Measurements from ENCODE around the gene OSTC. TPM values are rescaled to one million over a fixed set of nuclear protein-coding genes. Genes with fewer than 3 reads are reported as not detected.

The OSTC gene
- total RNA-seq, 1 donor from 2014 or later, result 105 TPM

GRCh38 chr4:108624263-108625056 lies 25.9 kb upstream of the OSTC start:
- H3K4me3 ChIP-seq, result no peak overlapping the region
- H3K27me3 ChIP-seq, result no peaks in the 10 kb centered on the region
- no peaks in the 10 kb centered on the region for H3K9me3 ChIP-seq
- DNase-seq (ENCODE audit: extremely low spot score in 2 of 2), result no peak
- intact Hi-C loops (cut with DNase I), result no loop called here
- no peak overlapping the region for H3K27ac ChIP-seq
- TF ChIP-seq CTCF (IDR thresholded peaks at IDR 0.05), result no peak
- no peak for TF ChIP-seq POLR2A (IDR thresholded peaks at IDR 0.05)
- TF ChIP-seq POLR2AphosphoS5 (IDR thresholded peaks at IDR 0.05; ENCODE audit: insufficient read depth in 1 of 2, low read depth in 1 of 2), result no peak
- peaks cover 0 to 60% of the 10 kb centered on the region in 2 donors for H3K36me3 ChIP-seq
- H3K4me1 ChIP-seq, result peaks cover 42% of the 10 kb centered on the region

- no peaks in the 10 kb centered on the region for H3K27me3 ChIP-seq
- intact Hi-C loops (cut with DNase I), result no loop called here
- H3K36me3 ChIP-seq, result peaks cover 0 to 76% of the 10 kb centered on the region in 2 donors
Measured at GRCh38 chr4:108626056-108626455, 24.3 kb upstream of the OSTC start.

GRCh38 chr4:108628411-108628810 lies 22.0 kb upstream of the OSTC start:
- intact Hi-C loops (cut with DNase I), result no loop called here
- peaks cover 0 to 73% of the 10 kb centered on the region in 2 donors for H3K36me3 ChIP-seq
- DNase-seq (ENCODE audit: extremely low spot score in 2 of 2), result no peak

More at GRCh38 chr4:108626056-108626455, 24.3 kb upstream of the OSTC start:
- no peak overlapping the region for H3K4me3 ChIP-seq
- no peaks in the 10 kb centered on the region for H3K9me3 ChIP-seq
- TF ChIP-seq CTCF (IDR thresholded peaks at IDR 0.05), result no peak
- TF ChIP-seq POLR2AphosphoS5 (IDR thresholded peaks at IDR 0.05; ENCODE audit: insufficient read depth in 1 of 2, low read depth in 1 of 2), result no peak
- TF ChIP-seq POLR2A (IDR thresholded peaks at IDR 0.05), result no peak
- H3K4me1 ChIP-seq, result peaks cover 34% of the 10 kb centered on the region
- no peak overlapping the region for H3K27ac ChIP-seq
- no peak for DNase-seq (ENCODE audit: extremely low spot score in 2 of 2)

GRCh38 chr4:108635070-108635655 lies 15.2 kb upstream of the OSTC start:
- no peak overlapping the region for H3K27ac ChIP-seq
- peaks cover 0 to 40% of the 10 kb centered on the region in 2 donors for H3K36me3 ChIP-seq
- H3K4me1 ChIP-seq, result no peaks in the 10 kb centered on the region
- no peaks in the 10 kb centered on the region for H3K9me3 ChIP-seq
- H3K27me3 ChIP-seq, result no peaks in the 10 kb centered on the region
- DNase-seq (ENCODE audit: extremely low spot score in 2 of 2), result no peak
- intact Hi-C loops (cut with DNase I), result no loop called here
- no peak overlapping the region for H3K4me3 ChIP-seq
- TF ChIP-seq CTCF (IDR thresholded peaks at IDR 0.05) (no peak), POLR2A (IDR thresholded peaks at IDR 0.05) (no peak), POLR2AphosphoS5 (IDR thresholded peaks at IDR 0.05; ENCODE audit: insufficient read depth in 1 of 2, low read depth in 1 of 2) (no peak)

More at GRCh38 chr4:108628411-108628810, 22.0 kb upstream of the OSTC start:
- Histone ChIP-seq H3K27me3 (no peaks in the 10 kb centered on the region), H3K4me3 (no peak overlapping the region), H3K27ac (no peak overlapping the region), H3K9me3 (no peaks in the 10 kb centered on the region), H3K4me1 (peaks cover 10% of the 10 kb centered on the region)
- TF ChIP-seq POLR2A (IDR thresholded peaks at IDR 0.05) (no peak), POLR2AphosphoS5 (IDR thresholded peaks at IDR 0.05; ENCODE audit: insufficient read depth in 1 of 2, low read depth in 1 of 2) (no peak), CTCF (IDR thresholded peaks at IDR 0.05) (no peak)

GRCh38 chr4:108636246-108636645 lies 14.2 kb upstream of the OSTC start:
- Histone ChIP-seq H3K4me1 (no peaks in the 10 kb centered on the region), H3K27me3 (no peaks in the 10 kb centered on the region), H3K9me3 (no peaks in the 10 kb centered on the region), H3K27ac (no peak overlapping the region), H3K36me3 (peaks cover 0 to 29% of the 10 kb centered on the region in 2 donors), H3K4me3 (no peak overlapping the region)
- DNase-seq (ENCODE audit: extremely low spot score in 2 of 2), result no peak
- intact Hi-C loops (cut with DNase I), result no loop called here
- TF ChIP-seq CTCF (IDR thresholded peaks at IDR 0.05), result no peak
- TF ChIP-seq POLR2A (IDR thresholded peaks at IDR 0.05), result no peak
- no peak for TF ChIP-seq POLR2AphosphoS5 (IDR thresholded peaks at IDR 0.05; ENCODE audit: insufficient read depth in 1 of 2, low read depth in 1 of 2)
